ENCODE measurements around the gene STX8.

STX8 gene

DNA sequence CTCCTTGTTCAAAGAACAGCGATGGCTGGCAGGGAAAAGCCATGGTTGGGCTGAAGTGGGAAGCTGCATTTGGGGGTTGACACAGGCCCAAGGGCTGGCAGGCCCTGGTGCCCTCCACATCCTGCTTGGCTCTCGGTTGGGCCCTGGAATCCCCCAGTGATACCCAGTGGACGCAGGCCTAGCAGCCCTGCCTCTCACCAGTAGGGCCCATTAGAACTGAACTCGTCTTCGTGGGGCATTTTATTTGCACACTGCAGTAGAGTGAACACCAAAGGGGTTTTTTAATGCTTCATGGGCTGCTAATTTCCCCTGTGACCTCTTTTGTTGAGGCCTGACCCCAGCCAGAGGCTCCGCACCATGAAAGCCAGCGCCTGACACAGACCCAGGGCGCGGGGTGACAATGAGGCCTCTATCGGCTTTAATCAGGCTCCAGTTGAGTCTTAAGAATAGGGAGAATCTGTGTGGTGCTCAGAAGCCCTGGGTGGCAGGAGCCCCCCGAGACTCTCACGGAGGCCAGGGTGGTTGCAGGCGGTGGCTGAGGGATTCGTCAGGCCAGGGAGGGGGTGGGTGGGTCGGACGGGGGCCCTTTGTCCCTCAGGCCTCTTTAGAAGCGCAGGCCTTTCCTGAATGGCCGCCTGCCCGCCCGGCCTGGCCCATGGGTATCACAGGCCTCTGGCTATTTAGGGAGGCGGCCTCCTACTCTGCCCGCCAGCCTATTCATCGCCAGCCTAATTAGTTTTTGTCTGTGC lies 355.0 kb downstream of the STX8 start:
- no peak for DNase-seq

DNA sequence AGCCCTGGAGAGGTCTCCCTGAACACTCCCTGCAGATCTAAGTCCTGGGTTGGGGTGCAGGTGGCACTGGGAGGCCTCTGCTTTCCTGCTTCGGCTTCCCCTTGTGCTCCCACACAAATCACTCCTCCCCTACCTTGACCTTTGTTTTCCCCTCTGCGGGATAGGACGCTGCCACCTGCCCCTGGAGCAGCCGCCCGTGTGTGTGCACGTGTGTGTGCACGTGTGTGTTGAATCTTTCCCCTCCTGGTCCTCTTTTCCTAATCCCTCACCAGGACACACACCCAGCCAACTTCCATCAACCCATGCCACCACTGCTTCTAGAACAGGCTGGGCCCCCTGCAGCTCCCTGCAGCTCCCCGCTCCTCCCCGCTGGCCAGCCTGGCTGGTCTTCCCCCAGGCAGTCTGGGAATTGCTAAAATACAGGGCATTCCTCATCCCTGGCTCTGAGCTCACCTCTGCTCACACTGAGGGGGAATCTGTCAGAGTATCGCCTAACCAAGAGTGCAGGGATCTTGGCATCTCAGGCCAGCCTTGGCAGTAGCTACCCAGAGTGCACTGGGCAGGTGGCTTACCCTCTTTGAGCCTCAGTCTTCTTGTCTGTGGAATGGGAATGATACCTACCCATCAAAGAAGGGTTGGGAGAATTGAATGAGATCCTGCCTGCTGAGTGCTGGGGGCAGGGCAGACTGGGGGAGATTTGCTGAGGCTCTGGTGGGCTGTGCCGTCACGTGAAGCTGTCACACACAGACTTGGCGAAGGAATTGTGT lies 355.8 kb downstream of the STX8 start:
- no peak for DNase-seq

DNA sequence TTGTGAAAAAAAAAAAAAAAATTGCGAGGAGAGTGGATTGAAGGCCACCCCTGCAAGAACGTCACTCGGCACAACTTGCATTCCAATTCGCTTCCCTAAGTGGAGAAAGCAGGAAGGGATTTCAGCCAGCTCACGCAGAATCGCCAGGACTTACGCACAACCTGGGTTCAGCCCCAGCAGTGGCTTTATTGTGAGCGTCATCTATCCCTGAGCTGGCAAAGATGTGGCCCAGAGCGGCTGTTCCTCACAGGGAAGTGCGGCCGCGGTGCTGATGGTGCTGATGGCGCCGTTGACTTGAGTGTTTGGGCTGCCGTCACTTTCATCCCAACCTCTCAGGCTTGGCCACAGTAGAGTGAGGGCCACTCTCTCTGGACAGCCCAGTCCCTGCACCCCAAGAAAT lies 356.7 kb downstream of the STX8 start:
- no peak for DNase-seq

DNA sequence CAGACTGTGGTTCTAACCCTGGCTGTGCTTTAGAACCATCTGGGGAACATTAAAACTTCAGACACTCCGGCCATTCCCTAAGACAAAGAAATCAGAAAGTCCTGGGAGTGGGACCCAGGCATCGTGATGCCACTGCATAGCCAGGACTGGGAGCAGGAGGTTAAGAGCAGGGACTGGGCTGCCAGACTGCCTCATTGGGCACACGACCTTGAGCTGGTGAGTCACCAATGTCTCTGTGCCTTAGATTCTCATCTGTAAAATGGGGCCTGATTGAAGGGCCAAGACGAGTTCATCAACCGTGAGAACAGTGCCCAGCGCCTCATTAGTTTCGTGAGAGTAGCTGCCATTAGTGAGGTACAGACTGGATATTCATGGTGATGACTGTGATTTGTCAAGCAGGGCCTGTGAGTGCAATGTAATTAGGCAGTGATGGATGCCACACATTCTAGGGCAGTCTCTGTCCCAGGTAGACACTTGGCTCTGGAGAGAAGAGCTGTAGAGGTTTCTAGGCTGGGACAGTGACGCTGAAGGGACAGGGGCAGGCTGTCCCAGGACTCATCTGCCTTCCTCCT lies 357.5 kb downstream of the STX8 start:
- no peak for DNase-seq

DNA sequence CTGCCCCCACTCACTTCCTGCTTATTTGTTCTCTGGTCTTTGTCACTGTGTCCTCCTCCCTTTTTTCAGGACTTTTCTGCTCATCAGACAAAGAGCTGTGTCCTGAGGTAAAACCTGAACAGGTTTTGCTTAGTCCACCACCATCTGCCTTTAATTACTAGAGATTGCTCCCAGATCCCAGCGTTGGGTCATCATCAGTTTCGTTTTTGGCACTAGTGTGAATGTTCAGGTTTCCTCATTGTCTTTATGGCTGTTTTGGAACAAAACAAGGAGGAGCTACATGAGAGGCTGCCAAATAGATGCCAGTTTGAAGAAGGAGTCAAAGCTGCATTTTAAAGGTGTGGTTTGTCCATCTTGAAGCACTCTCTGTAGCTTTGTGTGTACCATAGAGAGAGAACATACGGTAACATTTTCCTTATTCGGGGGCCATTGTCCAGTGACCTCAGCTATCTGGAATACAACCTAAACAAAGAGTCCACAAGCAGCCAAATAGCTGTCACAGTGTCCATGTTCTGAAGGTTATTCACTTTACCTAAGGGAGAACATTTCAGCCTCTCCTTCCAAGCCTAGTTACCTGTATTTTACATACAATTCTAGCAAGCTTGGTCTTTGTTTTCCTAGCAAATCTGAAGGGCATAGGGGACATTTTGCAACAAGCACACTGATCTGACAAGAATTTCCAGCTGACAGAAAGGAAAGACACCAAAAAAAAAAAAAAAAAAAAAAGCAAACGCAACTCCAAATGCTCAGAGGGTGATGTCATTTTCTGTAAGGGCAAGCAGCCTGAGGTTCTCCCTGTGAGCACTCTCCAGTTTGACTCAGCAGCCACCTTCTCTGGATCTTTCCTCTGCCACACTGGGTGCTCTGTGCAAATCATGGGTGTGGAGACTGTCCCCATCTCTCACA lies 358.2 kb downstream of the STX8 start:
- DNase-seq = no peak

DNA sequence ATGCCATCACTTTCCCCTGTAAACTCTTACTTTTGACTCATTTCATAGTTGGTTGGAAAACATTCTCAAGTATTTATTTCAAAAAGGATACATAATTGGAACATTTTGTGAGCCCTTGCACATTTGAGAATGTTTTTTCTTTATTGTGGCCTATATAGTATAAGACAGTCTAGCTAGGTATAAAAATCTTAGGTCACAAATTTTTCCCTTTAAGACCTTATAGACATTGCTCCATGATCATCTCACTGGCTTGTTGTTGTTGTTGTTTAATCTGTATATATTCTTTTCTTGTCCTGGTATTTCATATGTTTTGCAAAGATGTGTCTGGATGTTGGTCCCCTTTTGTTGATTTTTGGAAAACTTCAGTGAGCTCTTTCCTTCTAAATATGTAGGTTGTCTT lies 360.2 kb downstream of the STX8 start:
- DNase-seq = no peak

DNA sequence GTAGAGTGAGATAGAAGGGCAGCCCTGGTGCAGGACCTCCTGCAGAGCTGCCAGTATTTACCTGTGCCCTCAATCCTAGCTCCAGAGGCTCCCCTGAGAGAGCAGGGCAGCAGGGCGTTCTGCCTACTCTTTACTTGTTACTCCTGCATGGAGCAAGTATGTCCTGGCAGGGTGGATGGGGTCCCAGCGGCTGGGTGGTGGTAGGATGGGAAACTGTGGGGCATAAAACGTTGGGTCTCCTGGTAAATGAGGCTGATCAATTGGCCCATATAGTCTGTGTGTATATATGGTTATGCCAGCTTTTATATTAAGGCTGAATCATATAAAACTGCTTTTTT lies 362.3 kb downstream of the STX8 start:
- DNase-seq = peak; percentile 24

DNA sequence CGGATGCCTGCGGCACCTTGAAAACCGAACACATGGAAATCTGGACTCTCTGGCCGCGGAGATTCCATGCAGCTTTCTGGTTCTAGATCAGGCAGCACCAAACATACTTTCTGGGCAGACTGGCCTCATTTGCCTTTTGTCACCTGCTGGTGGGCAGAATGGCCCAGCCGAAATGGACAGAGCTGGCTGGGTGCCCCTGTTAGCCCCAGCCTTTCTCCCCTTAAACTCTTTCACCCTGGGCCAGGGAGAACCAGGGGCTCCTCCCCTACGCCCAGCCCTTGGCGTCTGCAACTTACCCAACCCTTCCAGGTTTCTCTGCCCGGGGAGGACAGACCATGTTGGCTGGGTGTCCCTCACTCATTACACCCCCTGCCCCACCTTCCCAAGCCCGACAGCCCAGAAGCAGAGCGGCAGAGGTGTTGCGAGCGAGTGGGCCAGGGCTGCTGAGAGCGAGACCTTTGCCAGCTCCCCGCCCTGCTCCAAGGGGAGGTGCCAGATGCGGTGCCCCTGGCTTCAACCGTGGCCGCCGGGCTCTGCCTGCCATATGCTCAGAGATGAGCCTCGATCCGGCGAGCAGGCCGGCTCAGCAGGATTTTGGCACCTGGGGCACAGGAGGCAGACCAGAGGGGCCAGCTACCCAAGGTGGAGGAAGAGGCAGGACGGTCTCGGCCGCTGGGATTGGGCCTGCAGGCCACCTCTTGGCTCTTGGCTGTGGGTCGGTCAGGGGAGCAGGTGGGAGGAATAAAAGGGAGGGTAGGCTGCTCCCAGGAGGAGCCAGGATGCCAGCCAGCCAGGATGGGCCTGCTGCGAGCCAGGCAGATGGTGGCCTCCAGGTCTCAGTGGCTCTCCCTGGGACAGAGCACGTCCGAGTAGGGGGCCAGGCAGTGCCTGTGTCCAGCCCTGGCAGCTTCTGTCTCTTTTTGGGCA lies 363.0 kb downstream of the STX8 start:
- peak; percentile 26 for DNase-seq

DNA sequence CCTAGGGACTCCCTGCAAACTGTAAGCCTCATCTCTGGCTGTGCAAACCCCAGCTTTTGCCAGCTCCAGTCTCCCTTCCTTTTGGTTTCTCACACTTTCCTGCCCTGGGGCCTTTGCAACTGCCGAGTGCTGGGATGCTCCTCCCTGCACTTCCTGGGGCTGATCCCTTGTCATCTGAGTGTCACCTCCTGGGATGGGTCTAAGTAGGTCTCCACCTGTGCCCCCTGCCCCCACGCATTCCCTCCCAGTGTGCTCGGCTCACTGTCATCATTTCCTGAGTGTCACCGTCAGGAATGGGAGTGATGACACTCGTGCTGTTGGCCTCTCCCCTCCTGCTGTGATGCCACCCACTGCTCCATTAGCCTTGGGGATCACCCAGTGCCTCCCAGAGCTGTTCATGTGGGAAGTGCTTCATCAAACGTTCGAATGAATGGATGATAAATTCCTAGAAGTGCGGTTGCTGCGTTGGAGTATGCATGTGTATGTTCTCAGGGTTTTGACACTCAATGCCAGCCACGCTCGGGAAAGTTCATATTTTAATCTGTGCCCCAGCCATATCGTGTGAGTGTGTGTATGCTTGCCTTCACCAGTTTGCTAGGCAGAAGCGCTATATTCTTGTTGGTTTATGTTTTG lies 364.4 kb downstream of the STX8 start:
- DNase-seq = no peak

DNA sequence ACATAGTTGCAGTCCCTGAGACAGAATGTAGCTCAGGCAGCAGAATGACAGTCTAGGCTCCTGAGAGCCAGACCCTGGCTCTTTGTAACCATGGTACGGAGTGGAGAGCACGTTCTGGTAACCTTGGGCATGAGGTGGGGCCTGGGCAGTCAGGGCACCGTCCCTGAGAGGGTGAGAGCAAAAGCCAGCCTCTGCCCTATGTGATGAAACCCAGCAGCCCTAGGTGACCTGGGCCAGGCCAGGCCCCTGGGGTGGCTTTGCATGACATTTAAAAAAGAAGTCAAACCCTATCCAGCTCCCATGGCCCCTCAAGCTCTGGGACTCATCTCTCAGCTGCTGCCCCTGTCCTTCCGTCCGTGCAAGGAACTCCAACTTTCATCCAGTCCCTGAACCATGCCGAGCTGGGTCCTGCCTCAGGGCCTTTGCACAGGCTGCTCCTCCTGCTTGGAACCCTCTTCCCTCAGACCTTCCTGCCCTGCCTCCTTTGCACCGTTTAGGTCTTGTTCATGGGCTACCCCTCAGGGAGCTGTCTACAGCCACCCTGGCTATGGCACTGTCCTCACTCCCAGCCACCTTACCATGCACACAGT lies 365.7 kb downstream of the STX8 start:
- DNase-seq = no peak

DNA sequence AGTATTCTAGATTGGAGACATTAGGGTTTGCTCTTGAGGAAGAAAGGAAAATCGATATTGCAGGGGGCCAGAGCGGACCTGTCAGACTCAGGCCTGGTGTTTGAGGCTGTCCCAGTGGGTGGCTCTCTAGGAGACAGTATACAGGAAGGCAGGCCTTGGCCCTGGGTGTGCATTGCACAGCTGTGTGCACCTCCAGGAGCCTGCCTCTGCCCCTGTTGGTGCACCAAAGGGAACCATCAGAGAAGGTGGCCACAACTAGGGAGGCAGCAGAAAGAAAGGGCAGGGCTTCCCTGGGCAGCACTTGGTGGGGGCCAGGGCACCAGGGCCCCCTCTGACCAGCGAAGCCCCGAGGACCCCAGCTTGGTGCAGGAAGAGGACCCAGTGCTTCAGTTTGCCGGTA lies 366.3 kb downstream of the STX8 start:
- no peak for DNase-seq

DNA sequence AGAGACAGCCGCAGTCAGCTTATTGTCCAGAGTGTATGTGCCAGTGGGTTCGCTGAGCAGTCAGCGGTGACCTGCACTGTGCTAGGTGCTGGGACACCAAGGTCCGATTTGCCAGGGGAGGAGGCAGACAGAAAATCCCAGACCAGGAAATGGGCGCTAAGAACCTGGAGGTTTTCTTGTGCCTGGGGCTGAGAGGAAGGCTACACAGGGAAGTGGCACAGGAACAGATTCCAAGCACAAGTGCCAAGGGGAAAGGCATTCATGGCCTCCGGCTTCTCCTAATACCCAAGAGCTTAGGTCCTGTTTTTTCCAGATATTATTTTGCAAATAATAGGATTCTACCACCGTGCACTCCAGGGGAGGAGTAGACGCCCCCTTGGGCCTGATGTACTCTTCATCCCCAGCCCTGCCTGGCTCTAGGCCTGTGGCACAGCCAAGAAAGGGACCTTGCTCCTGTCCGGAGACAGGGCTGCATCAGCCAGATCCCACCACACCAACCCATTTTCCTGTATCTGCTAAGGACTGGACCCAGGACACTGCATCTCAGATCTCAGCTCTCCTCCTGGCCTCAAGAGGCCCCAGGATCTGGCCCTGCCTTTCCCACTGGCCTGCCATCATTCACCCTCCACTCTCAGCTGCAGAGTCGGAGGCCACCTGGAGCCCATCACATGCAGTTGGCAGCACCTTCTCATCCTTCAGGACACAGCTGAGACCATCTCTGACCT lies 367.1 kb downstream of the STX8 start:
- DNase-seq = no peak

DNA sequence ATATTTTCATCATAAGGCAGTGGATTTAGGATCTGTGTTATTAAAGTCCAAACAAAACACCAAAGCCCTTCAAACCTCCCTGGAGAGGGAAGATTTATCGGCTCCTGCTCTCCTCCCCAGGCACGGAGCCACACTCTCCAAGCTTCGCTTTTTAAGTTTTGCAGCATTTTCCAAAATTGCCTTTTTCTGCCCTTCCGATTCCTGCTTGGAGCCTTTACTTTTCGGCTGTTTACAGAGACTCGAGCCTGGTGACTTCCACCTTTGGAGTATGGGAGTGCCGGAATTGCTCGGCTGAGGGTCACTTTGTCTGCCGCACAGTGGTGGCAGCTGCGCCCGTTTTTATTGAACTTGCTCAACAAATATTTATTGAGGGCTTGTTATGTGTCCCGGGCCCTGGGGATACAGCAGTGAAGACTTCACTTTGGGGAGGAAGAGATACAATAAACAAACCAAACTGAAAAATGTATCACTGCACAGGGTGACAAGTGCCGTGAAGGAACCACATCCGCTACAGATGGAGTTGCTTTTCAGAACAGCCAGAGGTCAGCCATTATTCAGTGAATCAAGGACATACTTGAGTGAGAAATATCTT lies 368.8 kb downstream of the STX8 start:
- DNase-seq = no peak

DNA sequence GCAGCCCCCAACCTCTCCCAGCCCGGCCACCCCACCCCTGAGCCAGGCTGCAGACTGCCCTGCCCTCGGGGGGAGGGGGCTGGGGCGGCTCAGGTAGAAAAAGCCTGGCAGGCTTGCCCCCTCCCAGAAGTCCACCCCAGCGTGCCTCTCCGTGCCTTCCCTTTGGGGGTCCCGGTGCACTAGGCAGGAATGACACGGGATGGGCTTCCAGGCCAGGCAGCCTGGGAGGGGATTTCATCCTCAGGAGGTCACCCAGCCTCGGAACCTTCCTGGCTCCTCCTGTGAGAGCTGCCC lies 369.3 kb downstream of the STX8 start:
- no peak for DNase-seq

DNA sequence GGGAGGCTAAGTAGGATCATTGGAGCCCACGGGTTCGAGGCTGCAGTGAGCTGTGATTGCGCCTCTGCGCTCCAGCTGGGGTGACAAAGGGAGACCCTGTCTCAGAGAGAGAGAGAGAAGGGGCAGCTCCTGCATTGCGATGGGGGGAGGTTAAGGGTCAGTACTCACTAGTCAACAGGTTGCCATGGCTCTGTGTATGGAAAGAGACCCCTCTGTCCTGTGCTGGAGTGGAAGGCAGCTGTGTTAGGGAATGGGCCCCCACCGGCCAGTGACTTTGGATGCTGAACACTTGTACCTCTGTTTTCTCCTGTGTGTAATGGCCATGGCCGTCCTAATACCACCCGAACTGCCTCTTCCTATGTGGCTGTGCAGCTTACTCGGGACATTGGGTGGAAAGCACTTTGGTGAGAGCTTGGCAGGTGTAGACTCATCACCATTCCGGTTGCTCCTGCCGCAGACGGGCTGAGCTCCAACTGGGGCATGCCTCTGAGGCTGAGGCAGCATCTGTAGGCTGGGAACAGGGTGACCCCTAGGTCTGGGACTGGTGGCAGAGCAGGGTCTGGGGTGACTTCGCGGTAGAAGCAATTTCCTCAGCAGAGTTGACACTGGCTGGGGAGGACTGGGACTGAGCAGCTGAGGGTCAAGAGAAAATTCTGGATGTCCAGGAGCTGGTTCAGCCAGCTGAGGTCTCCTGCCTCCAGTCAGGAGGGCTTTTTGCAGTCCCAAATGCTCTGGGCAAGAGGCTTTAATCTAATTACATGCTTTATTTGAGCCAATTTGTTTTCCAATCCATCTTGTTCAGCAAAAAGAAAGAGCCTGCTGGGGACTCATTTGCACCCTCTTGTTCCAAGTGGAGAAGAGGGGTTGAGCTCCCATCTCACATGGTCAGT lies 369.9 kb downstream of the STX8 start:
- DNase-seq = no peak

DNA sequence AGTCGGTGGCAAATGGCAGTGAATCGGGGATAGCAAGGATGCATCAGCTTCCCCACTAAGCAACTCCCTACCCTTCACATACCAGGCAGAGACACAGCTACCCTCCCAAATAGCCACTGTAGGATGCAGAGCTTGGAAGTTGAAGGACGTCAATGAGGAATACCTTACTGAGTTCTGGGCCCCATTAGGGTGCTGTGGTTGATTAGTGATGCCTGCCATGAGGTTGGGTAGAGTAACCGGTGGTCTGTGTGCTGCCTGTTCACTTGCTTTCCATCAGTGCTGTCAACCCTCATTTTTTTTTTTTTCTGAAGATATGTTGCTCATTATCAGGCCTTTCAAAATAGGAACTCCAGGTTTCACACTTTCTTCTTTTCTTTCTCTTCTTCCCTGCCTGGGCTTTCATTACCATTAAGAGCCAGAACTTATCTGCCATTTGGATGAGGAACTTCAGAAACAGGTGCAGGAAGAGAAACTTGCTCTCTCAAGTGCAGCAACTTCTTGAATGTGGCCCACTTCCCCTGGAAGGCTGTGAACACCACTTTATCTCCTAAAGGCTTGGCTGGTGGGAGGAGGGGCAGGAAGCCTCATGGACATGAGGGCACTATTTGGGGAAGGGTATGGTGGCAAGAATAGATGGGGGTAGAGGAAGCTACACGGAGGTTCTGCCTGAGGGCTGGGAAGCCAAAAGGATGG lies 370.8 kb downstream of the STX8 start:
- no peak for DNase-seq

DNA sequence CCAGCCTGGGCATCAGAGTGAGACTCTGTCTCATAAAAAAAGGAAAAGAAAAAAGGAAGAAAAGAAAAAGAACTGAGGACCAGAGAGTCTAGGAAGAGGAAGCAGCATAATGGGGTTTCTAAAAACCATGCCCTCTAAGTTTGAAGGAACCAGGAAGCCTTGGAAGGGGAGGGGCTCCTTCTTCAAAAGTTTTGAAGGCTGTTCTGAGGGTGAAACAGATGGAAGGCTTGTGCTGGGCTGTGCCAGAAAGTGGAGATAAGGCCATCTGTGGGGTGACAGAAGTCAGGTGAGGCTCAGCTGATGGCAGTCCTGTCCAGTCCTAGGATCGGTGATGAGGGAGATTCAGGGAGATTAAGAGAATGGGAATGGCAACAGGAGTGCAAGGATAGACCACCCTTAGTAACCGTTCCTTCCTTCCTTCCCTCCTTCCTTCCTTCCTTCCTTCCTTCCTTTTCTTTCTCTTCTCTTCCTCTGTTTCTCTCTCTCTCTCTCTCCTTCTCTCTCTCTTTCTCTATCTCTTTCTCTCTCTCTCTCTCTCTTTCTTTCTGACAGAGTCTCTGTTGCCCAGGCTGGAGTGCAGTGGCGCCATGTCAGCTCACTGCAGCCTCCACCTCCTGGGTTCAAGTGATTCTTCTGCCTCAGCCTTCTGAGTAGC lies 371.7 kb downstream of the STX8 start:
- DNase-seq = no peak

DNA sequence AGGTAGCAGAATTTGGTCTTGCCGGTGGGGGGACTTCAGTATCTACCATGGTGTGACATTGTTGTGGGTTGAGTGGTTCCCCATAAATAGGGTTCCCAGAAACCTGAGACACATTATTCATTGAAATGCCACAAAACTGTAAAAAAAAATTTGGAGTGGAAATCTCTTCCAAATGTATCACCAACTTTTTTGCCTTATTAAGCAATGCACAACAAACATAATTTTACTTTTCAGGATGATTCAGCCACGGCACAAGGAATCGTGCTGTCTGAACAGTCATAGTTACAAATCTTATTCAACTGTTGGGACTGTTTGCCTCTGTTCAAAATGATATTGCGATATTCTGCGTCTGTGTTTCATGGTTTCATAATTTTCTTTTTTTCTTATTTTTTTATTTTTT lies 373.1 kb downstream of the STX8 start:
- no peak for DNase-seq
